Inflammatory macrophage treated with lipopolysaccharide for 4 hours (primary cell): Measurements from ENCODE around the gene NFE2.
"Not testable (repeated sequence)": the region's sequence is repeated elsewhere in the genome, so short reads cannot be mapped to it uniquely, and the experiment has no call there.

Experiments used
- DNase-seq: peaks from one replicate; pipeline ENCODE4 v3.0.0-alpha.2; 2020

Gene NFE2

DNA sequence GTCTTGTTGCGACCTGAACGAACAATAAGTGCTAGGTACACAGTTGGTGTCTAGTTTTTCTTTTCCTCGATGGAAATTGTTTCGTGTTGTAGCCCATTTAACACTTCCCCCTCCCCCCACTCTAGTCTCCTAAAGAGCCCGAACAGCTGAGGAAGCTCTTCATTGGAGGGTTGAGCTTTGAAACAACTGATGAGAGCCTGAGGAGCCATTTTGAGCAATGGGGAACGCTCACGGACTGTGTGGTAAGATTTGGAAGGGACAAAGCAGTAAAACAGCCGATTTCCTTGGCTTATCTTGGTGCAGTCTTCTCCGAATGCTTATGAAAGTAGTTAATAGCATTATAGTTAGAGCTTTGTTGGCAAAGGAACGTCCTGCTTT, 19.6 kb downstream of the NFE2 start:
- DNase-seq: not testable (repeated sequence)

DNA sequence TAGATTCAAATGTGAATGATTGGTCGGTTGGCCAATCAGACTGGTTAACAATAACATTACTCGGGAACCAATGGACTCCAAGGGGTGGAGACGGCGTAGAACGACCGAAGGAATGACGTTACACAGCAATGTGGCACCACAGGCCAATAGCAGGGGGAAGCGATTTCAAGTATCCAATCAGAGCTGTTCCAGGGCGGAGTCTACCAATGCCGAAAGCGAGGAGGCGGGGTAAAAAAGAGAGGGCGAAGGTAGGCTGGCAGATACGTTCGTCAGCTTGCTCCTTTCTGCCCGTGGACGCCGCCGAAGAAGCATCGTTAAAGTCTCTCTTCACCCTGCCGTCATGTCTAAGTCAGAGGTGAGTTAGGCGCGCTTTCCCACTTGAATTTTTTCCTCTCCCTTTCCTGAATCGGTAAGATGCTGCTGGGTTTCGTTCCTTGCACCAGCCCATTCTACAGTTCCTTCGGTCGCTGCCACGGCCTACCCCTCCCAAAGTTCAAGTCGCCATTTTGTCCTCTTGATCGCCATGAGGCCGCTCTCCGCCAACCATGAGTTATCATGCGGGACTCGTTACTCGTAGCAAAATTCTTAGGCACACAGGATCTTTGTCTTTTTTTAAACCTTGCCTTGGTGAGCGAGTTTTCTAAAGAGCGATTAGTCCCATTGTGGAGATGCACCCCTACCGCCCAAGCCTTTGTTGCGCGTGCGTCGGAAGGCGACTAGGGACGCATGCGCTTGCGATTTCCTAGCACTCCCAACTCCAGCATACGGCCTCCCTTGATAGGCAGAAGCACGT, 20.2 kb downstream of the NFE2 start, which contains the start of gene HNRNPA1:
Gene HNRNPA1, plus strand, starts transcription at position 259 of the 793 bp plus-strand sequence. Its CDS starts 82 bp downstream, at position 341.
- DNase-seq: peak; percentile 100

- DNase-seq: peak; percentile 100
Observed at GRCh38 chr12:54279632-54280467, 21.0 kb downstream of the NFE2 start, which contains the start of gene CBX5. Gene CBX5 (minus strand): TSS chr12:54280122. CDS start chr12:54257650, 22,472 bp downstream.

DNA sequence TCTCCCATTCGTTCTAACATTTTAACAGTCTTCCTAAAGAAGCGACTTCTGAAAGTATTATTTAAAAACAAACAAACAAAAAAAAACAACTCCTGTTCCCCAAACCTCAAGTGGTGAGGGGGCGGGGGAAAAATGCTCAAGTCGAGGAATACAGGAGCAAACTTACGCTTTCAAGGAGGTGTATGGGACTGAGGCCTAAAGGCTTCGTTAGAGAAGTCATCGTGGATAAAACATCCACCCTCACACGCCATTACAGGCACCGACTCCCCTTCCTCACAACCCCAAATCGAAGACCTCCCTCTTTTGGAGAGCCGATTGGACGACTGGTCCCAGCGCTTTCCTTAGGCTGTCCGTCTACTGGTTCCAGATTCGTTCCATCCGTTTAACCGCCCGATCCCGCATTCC, 21.6 kb downstream of the NFE2 start:
- no peak for DNase-seq

GRCh38 chr12:54277823-54278276, 23.0 kb downstream of the NFE2 start:
- DNase-seq: peak; percentile 68

DNA sequence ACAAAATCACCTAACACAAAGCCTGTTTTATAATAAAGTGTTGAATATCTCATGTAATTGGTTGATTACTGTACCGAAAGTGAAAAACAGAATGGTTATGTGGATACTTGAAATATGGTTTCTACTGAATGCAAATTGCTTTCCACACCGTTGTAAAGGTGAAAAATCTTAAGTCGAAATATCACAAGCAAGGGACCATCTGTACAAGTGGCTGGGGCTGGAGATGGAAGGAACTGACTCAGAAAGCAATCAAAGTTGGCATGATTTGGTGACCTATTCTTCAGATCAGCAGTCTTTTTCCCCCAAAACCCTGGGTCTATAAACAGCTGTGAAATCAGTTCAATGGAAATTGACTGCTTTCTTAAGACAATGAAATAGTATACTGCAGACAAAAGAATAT, 24.4 kb downstream of the NFE2 start:
- DNase-seq: no peak

DNA sequence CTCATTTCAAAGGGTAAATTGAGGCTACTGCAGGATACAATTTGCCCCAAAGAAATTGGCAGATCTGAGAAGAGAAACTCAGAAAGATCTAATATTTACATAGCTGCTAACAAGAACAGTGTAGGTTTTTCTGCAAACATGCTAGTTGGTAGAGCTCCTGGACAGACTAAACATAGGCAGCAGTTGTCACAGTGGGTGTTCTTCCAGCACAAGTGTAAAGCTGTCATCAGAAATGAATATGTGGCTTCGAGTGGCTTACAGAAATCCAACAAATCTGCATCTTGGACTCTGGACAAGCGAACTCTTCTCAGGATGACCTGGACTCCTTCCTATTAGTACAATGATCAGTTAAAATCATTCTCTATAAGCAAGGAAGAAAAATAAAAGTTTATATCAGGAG, 26.8 kb downstream of the NFE2 start:
- DNase-seq: no peak

DNA sequence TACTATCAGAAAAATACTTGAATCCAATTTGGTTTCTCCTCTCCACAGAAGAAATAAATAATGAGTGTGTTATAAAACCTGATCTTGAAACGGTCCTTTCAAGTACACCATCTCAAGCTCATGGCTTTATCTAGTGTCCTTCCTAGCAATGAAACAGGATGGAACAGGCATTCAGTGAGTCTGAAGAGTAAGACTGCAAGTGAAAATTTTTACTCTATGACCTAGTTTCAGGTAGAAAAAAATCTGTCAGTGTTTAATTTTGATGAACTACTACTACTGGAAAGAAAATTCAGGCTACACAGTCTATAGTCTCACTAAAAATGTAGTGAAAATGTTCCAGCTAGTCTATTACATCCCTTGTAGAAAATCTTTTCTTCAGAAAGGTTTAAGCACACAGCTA, 28.6 kb downstream of the NFE2 start:
- DNase-seq: no peak

DNA sequence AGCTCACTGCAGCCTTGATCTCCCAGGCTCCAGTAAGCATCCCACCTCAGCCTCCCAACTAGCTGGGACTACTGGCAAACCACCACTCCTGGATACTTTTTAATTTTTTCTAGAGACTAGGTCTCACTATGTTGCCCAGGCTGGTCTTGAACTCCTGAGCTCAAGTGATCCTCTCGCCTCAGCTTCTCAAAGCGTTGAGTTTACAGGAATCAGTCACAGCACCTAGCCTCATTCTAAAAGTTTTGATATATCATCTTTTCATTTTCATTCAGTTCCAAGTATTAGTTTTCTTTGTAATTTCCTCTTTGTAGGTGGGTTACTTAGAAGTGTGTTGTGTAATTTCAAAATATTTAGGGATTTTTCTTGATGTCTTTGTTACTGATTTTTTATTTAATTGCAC, 30.5 kb downstream of the NFE2 start:
- no peak for DNase-seq

- no peak for DNase-seq
Observed at GRCh38 chr12:54266852-54267251, 34.0 kb downstream of the NFE2 start.

GRCh38 chr12:54265364-54265812, 35.4 kb downstream of the NFE2 start:
- DNase-seq: no peak

GRCh38 chr12:54262403-54262925, 38.4 kb downstream of the NFE2 start:
- DNase-seq: no peak

DNA sequence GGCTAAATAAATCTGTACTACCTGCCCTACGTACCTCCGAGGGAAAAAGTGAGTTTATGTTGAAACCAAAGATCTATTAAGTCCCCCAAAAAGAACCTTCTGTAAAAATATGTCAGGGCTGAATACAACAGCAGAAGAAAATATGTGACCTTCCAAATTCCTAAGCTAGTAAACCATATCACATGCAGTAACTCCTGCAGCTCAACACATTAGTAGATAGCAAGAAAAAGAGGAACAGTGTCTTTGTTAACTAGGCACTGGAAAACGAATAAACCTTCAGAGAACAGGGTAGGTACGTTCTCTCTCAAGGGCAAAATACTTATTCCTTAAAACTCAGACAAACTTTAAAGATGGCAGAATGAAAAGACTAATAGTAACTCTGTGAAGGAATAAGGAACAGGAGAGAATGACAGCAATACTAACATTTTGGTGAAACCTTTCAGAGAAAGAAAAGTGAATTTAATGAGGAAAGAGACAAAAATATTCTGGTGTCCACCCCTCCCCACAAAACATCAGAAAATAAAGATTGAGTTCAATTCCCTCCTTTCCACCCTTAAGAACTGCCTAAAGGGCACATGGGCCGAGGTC, 38.9 kb downstream of the NFE2 start:
- DNase-seq: no peak

- DNase-seq: peak; percentile 38
Observed at GRCh38 chr12:54259194-54260011, 41.4 kb downstream of the NFE2 start.

DNA sequence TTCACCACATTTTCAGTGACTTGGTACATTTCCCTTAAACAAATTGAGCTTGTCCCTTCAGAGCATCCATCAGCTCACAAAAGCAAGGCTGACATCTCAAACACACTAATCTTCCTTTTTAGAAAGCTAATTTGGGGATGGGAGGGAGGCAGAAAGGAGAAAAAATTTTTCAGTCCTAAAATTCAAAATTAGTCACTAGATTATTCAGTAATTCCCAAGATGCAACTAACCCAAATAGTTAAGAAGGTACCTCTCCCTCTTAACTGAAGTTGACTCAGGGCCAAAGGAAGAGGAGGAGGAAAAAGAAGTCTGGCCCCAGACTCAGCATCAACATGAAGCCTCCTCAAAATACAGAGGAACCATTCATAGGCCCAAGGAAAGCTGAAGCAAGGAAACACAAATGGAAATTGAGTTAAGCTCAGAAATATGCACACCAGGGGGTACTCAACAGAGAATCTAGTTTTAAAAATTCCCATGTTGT, 42.6 kb downstream of the NFE2 start:
- DNase-seq: no peak

GRCh38 chr12:54257332-54257731, 43.5 kb downstream of the NFE2 start:
- DNase-seq: no peak

- no peak for DNase-seq
Observed at GRCh38 chr12:54253240-54253639, 47.6 kb downstream of the NFE2 start.

DNA sequence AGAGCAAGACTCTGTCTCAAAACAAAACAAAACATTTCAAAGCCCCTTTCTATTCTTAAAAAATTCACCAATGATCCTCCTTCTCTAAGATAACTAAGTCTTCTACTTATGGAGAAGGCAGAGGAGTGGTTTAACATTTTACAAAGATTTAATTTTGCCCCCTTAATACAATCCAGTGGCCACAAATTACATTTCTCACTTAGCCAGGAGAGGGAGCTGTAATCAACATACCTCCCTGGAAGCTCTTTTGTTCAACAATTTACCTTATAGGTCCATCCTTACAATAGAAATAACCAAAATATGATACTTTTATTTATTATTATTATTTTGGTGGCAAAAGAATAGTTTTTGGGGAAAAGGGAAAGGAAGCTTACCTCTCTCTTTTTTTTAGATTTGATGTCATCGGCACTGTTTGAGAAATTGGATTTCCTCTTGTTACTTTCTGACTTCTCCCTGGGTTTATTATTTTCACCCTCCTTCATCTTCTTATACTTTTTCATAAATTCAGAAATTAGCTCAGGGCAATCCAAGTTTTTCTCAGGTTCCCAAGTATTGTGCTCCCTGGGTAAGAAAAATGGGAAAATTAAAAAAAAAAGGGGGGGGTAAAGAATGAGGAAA, 49.0 kb downstream of the NFE2 start:
- DNase-seq: peak; percentile 56

DNA sequence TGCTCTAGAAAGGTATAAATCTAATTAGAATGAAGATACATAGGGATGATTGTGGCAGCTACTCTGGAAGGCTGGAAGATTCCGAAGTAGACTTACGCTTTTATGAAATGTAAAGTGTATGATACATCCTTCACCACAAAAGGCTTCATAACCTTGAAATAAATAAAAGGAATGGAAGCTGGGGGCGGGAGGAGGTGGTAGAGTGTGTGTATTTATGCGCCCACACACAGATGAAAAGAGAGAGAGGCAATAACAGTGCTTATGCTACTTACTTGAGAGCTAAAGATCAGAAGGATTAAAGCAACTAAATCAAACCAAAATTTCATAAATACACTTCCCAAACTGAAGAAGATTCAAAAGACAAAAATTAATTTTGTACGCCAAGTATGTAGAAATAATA, 51.3 kb downstream of the NFE2 start:
- no peak for DNase-seq

- no peak for DNase-seq
Observed at GRCh38 chr12:54246011-54246641, 54.7 kb downstream of the NFE2 start.
